NCI-H460 (cell line): ENCODE data around the gene ABCC4. TPM values are rescaled to one million over a fixed set of nuclear protein-coding genes. Genes with fewer than 3 reads are reported as not detected.

Experiments
- DNase-seq: peaks from one replicate; pipeline ENCODE4 v3.0.0-alpha.2; 2016; ENCODE audit warnings: low read depth; ENCODE audit errors: extremely low read depth
- total RNA-seq: library from RNA; depleted of rRNA; stranded (reverse); fragments of >200 nt; shearing (Covaris generic); gene quantifications from 2 replicates; pipeline ENCODE4 v1.2.3, GENCODE V29; 2014

The ABCC4 gene
- total RNA-seq, 1 experiment from 2014 or later = 16.6 TPM

DNA sequence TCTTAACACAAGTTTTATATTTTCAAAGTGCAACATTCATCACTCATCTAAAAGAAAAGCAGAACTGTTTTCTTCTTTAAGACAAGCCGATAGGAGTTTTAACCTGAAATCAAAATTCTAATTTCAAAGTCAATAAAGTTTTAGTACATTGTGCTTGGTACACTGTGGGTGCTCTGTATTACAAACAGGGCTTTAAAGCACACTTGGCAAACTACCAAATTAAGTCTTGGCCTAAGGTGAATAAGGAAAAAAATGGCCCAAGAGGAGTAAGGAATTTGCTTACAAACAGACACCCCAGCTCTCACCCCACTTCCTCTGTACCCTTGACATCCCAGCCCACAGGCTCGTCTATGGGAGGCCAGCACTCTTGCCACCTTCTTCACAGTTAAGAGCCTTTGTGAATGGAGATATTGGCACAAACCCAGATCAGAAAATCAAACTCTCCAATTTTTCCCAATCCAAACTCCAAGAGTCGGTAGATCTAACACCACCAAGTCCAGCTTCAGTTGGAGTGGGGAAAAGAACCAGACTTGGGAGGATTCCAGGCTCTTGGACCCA lies 66.0 kb downstream of the ABCC4 start:
- DNase-seq = no peak

DNA sequence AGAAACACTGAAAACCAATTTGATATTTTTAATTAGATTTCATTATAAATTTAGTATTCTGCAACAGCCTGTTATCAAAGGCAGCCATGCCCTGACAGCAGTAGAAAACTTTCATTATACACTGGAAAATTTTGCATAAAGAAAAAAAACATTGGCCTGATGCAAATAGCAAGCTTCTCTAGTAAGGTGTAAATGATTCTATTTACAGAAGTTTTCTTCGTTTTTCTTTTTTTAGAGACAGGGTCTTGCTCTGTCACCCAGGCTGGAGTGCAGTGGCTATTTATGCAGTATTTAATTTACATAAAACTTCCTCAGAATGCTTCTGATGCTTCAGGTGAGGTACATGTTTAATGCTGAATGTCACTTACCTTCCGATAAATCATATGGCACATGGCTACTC lies 67.0 kb downstream of the ABCC4 start:
- DNase-seq = no peak

DNA sequence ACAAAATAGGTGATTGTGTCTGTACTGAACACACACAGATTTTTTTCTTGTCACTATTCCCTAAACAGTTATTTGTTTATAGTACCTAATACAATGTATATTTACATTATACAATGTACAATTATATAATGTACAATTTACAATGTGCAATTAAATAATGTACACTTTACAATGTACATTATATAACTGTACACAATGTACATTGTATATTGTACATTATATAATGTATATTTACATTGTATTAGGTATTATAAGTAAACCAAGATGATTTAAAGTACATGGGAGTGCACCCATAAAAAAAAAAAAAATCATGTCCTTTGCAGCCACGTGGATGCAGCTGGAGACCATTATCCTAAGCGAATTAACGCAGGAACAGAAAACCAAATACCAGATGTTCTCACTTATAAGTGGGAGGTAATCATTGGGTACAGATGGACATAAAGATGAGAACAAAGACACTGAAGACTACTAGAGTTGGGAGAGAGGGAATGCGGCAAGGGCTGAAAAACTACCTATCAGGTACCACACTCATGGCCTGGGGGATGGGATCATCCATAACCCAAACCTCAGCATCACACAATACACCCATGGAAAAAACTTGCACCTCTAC lies 68.1 kb downstream of the ABCC4 start:
- DNase-seq = no peak

DNA sequence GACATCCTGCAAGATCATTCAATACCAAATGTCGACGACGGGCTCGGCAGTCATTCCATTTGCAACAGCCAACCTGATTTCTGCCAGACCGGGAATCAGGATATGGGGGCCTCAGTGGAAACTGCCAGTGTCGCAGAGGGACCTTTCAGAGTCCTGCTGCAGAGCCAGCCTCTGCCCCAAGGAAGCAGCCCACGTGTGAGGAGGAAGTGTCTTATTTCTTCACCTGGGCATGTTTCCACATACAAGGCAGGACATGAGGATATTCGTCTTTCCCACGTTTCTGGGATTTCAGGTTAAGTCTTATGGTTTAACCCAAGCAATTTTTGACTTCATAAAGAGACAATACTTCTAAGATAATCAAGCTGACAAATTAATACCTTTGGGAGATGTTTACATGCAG lies 69.9 kb downstream of the ABCC4 start:
- DNase-seq = no peak

DNA sequence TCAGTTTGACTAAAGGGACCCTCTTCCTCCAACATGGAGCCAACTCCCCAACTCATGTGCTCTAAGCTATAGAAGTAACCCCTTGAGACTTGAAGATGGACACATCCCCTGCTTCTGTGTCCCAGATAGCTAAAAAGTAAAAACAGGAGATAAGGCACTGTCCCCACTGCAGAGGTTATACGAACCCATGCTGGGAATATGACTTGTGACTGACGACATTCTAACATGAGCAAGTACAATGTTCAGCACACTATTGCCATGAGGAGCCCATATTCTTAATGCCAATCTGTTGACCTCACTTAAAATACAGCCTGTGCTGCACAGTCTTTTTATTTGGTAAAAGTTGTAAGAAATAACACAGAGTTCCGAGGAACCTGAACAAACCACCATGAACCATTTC lies 71.4 kb downstream of the ABCC4 start:
- no peak for DNase-seq

DNA sequence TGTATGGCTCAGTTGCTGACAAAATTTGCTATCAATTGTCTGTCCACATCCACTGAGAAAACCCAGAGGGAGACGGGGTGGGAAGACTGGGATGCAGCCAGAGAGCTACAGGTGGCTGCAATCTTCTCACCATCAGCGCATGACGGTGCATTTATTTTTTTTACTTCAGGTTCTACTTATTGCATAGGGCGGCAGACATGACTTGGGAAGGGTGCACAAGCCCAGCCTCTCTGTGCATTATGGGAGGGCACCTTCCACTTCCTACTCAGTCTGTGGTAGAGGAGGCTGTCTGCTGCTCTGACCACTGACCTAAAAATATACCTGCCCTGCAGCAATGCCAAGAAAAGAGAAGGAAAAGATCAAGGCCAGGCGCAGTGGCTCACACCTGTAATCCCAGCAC lies 73.1 kb downstream of the ABCC4 start:
- DNase-seq = no peak

DNA sequence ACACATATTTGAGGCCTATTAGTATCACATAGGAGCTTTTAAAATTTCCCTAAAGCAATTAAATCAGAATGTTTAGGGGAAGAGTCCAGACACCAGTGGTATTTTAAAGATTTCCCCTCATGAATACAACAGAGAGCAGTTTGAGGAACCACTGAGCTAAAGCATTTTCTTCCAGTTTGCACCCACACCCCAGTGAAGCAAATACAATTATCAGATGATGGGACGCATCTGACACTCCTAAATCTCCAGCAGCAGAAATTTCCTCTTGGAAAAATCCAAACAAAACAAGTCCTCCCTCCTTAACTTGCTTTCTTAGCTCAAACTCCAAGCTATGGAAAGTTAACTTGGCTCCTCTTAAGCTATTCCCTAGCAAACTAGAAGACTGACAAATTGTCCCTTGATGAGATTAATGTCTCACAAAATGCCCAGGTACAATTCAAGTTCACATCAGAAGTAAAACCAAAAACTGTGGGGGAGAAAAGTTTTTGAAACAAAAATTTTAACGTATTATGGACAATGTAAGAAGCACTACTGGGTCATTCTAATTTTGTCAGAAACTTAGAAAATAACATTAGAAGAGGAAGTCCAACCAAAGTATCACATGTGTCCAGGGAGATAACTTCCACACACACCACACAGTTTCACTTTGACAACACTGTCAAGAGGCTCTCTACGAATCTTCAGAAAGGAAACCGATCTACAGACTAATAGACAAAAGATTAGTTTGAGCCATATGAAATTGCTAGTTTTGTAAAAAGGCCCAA lies 74.1 kb downstream of the ABCC4 start:
- no peak for DNase-seq

DNA sequence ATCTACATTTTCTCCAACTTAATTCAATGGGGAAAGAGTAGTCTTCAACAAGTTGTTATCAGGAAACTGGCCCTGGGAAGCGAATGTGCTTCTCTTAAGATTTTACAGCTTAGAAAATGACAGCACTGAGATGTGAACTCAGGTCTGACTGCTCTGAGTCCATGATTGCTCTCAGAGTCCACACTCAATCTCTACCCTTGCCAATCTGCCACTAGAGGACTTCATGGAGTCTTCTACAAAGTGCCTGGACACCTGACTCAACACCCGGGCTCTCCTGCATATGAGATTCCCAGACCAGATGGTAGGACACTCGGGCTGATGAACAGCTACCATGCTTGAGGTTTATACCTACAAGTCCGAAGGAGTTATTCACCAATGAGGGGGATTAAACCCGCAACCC lies 74.8 kb downstream of the ABCC4 start:
- no peak for DNase-seq

DNA sequence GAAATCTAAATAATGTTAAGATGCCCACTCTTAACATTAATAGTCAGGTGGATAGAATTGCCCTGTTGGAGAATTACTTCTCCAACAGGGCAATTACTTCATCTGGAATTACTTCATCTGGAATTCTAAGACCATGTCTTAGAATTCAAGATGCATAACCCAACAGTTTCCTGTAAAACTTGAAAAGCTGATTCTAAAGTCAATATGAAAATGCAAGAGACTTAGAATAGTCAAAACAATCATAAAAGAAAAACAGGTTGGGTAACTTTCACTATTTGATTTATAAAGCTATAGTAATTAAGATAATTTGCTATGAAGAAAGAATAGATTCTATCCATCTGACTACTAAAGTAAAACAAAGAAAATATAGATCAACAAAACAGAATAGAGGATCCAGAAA lies 75.2 kb downstream of the ABCC4 start:
- DNase-seq = no peak

DNA sequence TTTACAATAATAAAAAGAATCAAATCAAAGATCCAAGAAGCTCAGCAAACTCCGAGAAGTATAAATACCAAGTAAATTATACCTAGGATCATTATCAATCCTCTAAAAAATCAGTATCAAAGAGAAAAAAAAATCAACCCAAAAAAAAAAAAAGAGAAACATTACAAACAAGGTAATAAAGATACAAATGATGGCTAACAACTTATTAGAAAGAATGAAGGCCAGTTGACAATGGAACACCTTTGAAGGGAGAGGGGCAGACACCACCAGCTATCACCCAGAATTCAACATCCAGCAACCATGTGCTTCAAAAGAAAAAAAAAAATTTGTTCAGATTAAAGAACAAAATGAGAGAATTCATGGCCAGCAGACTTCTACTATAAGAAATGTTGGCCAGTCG lies 77.2 kb downstream of the ABCC4 start:
- DNase-seq = no peak

DNA sequence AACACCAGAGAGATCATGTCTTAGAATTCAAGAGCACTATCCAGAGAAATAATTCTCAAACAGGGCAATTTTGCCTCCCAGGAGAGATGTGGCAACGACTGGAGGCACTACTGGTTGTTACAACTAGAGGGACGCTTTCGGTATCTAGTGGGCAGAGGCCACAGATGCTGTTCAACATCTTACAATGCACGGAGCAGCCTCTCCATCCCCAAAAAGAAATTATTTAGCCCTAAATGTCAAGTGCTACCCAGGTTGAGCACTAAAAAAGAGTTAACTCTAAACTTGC lies 78.6 kb downstream of the ABCC4 start:
- no peak for DNase-seq

DNA sequence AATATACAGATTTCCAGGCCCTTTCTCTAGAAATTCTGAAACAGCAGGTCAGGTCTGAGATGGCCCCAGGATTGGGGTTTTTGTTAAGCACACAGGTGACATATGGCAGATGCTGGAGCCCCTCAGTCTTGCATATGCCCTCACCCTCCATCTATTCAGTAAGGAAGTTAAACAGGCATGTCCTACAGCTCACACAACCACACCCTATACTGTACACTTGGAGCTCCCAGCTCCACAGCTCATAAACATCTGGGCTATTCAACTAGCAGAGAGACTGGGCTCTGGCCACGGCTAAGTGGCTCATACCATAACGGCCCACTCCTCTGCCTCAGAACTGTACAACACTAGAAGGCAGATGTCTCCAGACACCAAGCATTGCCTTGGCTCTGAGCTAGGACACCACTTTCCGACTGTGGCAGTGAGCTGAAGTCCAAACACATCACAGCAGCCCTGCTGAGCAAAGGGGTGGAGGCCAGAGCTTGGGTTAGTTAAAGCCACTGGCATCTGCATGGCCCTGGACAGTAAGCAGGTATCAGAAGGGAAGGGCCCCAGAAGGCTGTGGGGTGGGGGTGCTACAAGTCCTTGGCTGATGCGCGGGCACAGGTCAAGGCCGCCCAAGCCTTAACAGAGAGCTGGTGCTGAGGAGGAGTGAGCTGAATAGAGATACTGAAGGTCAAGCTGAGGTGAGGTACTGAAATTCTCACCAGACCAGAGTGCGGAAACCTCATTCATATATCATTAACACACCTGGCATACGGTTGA lies 79.1 kb downstream of the ABCC4 start:
- DNase-seq = no peak

DNA sequence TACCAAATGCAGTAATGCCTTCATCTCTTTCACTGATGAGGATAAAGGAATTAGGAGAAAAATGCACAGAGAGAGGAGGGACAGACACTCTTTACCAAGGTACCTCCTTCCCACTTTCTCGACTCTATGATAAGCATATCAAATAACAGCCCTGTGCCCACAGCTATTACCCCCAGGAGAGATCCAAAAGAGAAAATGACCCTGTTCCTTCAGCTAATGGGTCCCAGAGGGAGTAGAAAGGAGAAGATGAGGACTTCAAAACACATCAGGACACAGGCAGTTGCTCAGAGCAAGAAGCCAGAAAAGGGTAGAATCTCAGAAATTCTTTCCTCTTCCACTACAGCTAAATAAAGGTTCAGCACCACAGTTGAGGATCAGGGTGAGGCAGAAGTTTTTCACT lies 80.6 kb downstream of the ABCC4 start:
- DNase-seq = no peak

DNA sequence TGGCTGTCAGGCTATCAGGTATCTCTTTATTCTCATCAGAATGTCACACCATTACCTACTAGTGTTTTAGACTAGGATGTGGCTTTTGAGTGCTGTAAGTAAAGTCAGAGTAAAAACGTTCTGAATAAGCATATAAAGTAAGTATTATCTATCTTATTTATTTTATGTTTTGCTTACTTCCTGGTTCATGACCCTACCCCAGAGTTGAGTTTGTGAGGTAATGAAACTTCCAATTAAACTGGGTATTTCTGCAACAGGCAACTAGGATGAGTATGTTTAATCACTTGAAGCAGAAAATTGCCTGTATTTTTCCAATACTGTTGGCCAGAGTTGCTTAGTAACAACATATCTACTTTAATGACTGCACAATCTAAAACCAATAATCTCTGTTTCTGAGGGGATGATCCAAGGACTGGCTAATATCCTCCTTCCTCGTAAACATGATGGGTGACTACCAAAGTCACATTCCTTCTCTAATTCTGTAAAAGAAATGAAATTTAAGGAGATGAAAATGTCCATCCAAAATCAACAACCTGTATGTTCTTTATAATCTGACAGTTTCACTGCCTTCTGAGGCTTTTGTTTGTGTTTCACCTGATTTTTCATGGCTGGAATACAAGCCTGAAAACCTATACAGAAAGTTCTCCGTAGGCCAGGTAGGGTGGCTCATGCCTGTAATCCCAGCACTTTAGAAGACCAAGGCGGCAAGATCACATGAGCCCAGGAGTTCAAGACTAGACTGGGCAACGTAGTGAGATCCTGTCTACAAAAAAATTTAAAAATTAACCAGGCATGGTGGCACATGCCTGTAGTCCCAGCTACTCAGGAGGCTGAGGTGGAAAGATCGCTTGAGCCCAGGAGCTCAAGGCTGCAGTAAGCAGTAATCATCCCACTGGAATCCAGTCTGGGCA lies 83.1 kb downstream of the ABCC4 start:
- DNase-seq = no peak

DNA sequence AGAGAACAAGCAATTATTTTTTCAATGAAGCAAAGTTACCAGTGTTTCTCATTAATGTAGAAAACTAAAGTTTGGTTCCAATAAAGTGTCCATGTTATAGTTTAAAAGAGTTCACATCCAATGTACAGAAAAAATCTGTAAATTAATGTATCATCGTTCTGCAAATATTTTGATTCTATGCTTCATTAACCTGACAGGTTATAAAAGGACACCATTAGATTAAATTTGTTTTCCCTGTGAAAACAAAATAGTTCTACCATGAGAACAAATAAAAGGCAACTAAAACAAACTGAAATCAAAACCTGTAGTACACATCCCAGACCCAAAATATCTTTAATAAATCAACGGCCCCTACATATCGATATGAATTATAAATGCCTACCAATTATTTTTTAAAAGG lies 85.1 kb downstream of the ABCC4 start:
- no peak for DNase-seq

DNA sequence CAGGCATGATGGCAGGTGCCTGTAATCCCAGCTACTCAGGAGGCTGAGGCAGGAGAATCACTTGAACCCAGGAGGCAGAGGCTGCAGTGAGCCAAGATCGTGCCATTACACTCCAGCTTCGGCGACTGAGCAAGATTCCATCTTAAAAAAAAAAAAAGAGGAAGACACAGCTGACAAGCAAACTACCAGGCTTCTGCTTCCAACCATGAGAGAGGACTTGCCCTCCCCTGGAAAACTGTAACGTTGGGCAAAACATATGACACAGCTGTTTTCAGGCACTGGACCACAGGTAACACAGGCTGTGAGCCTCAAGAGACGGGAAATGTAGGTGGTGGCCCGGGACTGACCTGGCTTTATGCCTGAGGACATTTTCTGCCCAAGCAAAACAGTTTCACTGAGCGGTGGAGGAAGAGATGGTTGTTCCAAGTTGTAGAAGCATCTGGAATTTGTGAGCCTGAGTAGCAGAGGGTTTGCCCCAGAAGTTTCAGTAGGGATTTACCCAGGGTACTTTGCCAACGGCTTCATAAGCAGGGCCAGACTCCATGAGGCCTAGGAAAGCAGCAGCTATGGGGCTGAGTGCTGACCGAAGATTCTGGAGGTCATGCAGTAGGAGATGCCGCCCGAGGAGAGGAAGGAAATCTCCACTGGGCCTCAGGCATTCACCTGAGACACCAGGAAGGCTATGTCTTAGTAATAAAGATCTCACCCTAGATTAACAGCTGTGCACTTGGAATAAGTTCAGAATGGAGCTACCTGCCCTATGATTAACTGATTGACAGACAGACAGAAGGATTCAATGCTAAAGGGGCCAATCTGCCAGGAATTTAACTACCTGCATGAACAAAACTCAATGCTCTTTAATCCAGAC lies 88.0 kb downstream of the ABCC4 start:
- DNase-seq = no peak

DNA sequence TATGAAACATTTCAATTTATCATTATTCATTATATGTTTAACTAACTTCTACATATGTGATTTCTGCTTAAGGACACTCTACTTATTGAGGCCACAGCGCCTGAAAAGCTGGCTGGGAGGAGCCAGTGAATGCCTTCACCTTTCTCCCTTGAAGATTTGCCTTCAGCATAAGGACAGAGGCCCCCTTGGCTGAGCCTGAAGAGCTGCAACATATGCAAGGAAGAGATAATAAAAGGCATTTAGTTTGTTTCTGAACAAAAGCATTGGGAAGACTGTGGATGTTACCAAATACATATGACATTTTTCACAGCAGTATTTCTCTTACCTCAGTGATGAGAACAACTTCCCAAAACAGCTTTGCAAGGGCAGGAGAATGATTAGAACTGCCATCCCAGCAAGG lies 92.1 kb downstream of the ABCC4 start:
- no peak for DNase-seq

DNA sequence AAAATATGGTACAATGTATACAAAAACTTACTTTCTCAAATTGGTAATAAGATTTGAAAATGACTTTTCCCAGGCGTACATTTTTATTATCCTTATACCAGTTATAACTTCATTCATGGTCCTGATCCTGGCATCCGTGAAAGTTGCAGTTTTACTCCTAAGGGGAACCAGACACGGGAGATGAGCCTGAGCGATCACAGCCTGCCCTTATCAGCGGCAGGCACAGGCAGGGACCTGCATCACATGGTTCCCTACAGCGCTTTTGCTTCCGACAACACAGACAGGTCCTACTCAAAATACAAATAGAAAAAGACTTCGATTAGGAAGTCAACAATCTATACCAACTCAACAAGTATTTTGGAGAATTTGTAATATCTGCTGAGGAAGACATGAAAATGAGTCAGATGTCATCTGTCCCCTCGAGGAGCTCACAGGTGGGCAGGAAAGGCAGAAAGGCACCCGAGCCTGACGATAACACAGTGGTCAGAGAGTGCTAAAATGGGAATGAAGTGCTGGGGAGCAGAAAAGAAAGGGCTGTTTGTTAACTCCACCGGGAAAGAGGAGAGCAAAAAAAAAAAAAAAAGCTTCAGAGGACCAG lies 93.4 kb downstream of the ABCC4 start:
- DNase-seq = no peak

DNA sequence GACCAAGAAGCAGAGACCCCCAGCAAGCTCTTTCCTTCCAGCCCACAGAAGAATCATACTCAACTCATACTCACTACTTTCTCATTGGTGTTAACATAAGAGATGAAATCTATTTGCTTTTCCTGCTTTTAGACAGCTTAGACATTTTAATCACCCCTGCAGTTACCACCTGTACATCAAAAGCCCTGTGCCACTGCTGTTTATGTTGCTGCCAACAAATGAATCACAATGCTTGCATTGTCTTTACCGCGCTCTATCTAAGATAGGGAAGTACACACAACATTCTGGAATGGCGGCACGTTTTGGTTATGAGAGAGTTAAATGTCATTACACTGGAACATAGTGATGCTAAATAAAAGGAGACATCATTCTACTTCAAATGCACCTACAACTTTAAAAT lies 95.1 kb downstream of the ABCC4 start:
- no peak for DNase-seq
